ENCODE measurements around the gene NAV1.
A peak's percentile ranks its signal among the peaks of the same experiment; 100 is the strongest.

The NAV1 gene

GRCh38 chr1:201510734-201511133, 28.2 kb upstream of the NAV1 start:
- TF ChIP-seq ZNF565 (CRISPR knock-in tag; conservative IDR thresholded peaks at IDR 0.05; ENCODE audit: low read depth) = no peak
- no peak for TF ChIP-seq ZC3H10 (CRISPR knock-in tag; IDR thresholded peaks at IDR 0.05)
- no peak for TF ChIP-seq ZNF70 (CRISPR knock-in tag; IDR thresholded peaks at IDR 0.05)
- no peak for TF ChIP-seq ESRRG (CRISPR knock-in tag; IDR thresholded peaks at IDR 0.05)
- no peak for TF ChIP-seq POU6F1 (CRISPR knock-in tag; IDR thresholded peaks at IDR 0.05; ENCODE audit: borderline replicate concordance, low read depth)
- no peak for TF ChIP-seq SNAI2 (CRISPR knock-in tag; IDR thresholded peaks at IDR 0.05)
- no peak for TF ChIP-seq ISL1 (CRISPR knock-in tag; IDR thresholded peaks at IDR 0.05)
- TF ChIP-seq TCF4 (CRISPR knock-in tag; IDR thresholded peaks at IDR 0.05; ENCODE audit: borderline replicate concordance) = no peak
- ATAC-seq = no peak

GRCh38 chr1:201511396-201511940, 27.5 kb upstream of the NAV1 start:
- no peak for ATAC-seq
- no peak for TF ChIP-seq ZNF70 (CRISPR knock-in tag; IDR thresholded peaks at IDR 0.05)
- no peak for TF ChIP-seq PPARA (CRISPR knock-in tag; IDR thresholded peaks at IDR 0.05; ENCODE audit: borderline replicate concordance)
- no peak for TF ChIP-seq OSR1 (CRISPR knock-in tag; IDR thresholded peaks at IDR 0.05)
- TF ChIP-seq CREB5 (CRISPR knock-in tag; IDR thresholded peaks at IDR 0.05; ENCODE audit: low read depth) = no peak
- no peak for TF ChIP-seq BACH2 (CRISPR knock-in tag; IDR thresholded peaks at IDR 0.05; ENCODE audit: borderline replicate concordance)
- TF ChIP-seq ESRRG (CRISPR knock-in tag; IDR thresholded peaks at IDR 0.05) = no peak
- TF ChIP-seq ZNF8 (CRISPR knock-in tag; IDR thresholded peaks at IDR 0.05) = no peak
- TF ChIP-seq TCF4 (CRISPR knock-in tag; IDR thresholded peaks at IDR 0.05; ENCODE audit: borderline replicate concordance) = no peak
- no peak for TF ChIP-seq SNAI2 (CRISPR knock-in tag; IDR thresholded peaks at IDR 0.05)
- no peak for TF ChIP-seq ARNTL (CRISPR knock-in tag; IDR thresholded peaks at IDR 0.05; ENCODE audit: borderline replicate concordance, low read depth)
- no peak for TF ChIP-seq ISL1 (CRISPR knock-in tag; IDR thresholded peaks at IDR 0.05)
- no peak for TF ChIP-seq ZFP3 (CRISPR knock-in tag; IDR thresholded peaks at IDR 0.05)
- no peak for TF ChIP-seq ZFP30 (CRISPR knock-in tag; IDR thresholded peaks at IDR 0.05)
- TF ChIP-seq RARB (CRISPR knock-in tag; IDR thresholded peaks at IDR 0.05) = no peak
- TF ChIP-seq CSDC2 (CRISPR knock-in tag; IDR thresholded peaks at IDR 0.05) = no peak
- TF ChIP-seq POU6F1 (CRISPR knock-in tag; IDR thresholded peaks at IDR 0.05; ENCODE audit: borderline replicate concordance, low read depth) = no peak
- no peak for TF ChIP-seq TOX (CRISPR knock-in tag; IDR thresholded peaks at IDR 0.05; ENCODE audit: borderline replicate concordance)

- no peak for TF ChIP-seq SNAI2 (CRISPR knock-in tag; IDR thresholded peaks at IDR 0.05)
- TF ChIP-seq ESRRG (CRISPR knock-in tag; IDR thresholded peaks at IDR 0.05) = no peak
- no peak for TF ChIP-seq TOX (CRISPR knock-in tag; IDR thresholded peaks at IDR 0.05; ENCODE audit: borderline replicate concordance)
- TF ChIP-seq OSR1 (CRISPR knock-in tag; IDR thresholded peaks at IDR 0.05) = no peak
- no peak for TF ChIP-seq RARB (CRISPR knock-in tag; IDR thresholded peaks at IDR 0.05)
- no peak for TF ChIP-seq ARNTL (CRISPR knock-in tag; IDR thresholded peaks at IDR 0.05; ENCODE audit: borderline replicate concordance, low read depth)
- no peak for TF ChIP-seq CSRNP3 (CRISPR knock-in tag; IDR thresholded peaks at IDR 0.05)
- no peak for TF ChIP-seq PPARA (CRISPR knock-in tag; IDR thresholded peaks at IDR 0.05; ENCODE audit: borderline replicate concordance)
- no peak for TF ChIP-seq TCF4 (CRISPR knock-in tag; IDR thresholded peaks at IDR 0.05; ENCODE audit: borderline replicate concordance)
- no peak for TF ChIP-seq ZFP3 (CRISPR knock-in tag; IDR thresholded peaks at IDR 0.05)
- no peak for TF ChIP-seq BACH2 (CRISPR knock-in tag; IDR thresholded peaks at IDR 0.05; ENCODE audit: borderline replicate concordance)
- no peak for TF ChIP-seq ISL1 (CRISPR knock-in tag; IDR thresholded peaks at IDR 0.05)
- no peak for TF ChIP-seq ZC3H10 (CRISPR knock-in tag; IDR thresholded peaks at IDR 0.05)
- no peak for TF ChIP-seq CREB5 (CRISPR knock-in tag; IDR thresholded peaks at IDR 0.05; ENCODE audit: low read depth)
- TF ChIP-seq PATZ1 (CRISPR knock-in tag; IDR thresholded peaks at IDR 0.05; ENCODE audit: borderline replicate concordance) = no peak
- no peak for TF ChIP-seq CSDC2 (CRISPR knock-in tag; IDR thresholded peaks at IDR 0.05)
- ATAC-seq = peak; percentile 57
Observed at GRCh38 chr1:201511941-201512539, 26.9 kb upstream of the NAV1 start.
